ENCODE results near the gene KCTD17. TPM values are rescaled to one million over a fixed set of nuclear protein-coding genes. Genes with fewer than 3 reads are reported as not detected.
A peak's percentile ranks its signal among the peaks of the same experiment; 100 is the strongest.

Gene KCTD17
- total RNA-seq, 2 donors from 2014 or later: 3.6 to 8.3 TPM

DNA sequence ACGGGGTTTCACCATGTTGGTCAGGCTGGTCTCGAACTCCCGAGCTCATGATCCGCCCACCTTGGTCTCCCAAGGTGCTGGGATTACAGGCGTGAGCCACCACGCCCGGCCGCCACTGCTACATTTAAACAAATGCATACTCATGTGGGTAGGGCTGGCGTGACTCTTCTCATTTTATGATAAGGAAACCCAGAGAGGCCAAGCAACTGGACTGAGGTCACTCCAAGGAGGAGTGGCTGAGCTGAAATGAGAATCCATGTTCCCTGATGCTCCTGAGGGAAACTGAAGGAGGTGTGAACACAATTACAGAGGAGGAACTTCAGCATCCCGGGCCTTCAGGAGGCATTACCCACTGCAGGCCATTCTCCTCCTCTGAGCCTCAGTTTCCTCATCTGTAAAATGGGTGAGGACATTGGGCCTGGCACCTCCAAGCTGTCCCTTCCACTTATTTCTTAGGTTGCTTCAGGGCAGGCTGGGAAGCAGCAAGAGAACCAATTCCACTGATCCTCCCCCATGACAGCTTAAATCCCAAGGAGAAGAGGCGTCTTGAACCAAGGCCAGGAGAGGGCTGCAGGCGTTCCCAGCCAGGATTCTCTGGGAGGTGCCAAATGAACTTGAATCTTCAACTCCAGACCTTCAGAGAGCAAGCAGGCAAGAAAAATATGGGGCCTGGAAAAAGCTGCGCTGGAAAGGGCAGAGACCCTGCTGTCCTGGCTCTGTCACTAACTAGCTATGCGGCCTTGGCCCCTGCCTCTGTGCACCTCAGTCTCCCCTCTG is 35.2 kb upstream of the KCTD17 start:
- Histone ChIP-seq H3K27ac (peak overlapping the region in 2 of 4 donors; percentile 2), H3K9me3 (no peaks in the 10 kb centered on the region), H3K27me3 (no peaks in the 10 kb centered on the region), H3K4me3 (no peak overlapping the region), H3K4me1 (peaks cover 61% of the 10 kb centered on the region), H3K36me3 (replicated peaks in 1 of 2; ENCODE audit: insufficient read depth in 1 of 2, low read depth in 2 of 2) (no peaks in the 10 kb centered on the region)
- TF ChIP-seq, protein P1, sequence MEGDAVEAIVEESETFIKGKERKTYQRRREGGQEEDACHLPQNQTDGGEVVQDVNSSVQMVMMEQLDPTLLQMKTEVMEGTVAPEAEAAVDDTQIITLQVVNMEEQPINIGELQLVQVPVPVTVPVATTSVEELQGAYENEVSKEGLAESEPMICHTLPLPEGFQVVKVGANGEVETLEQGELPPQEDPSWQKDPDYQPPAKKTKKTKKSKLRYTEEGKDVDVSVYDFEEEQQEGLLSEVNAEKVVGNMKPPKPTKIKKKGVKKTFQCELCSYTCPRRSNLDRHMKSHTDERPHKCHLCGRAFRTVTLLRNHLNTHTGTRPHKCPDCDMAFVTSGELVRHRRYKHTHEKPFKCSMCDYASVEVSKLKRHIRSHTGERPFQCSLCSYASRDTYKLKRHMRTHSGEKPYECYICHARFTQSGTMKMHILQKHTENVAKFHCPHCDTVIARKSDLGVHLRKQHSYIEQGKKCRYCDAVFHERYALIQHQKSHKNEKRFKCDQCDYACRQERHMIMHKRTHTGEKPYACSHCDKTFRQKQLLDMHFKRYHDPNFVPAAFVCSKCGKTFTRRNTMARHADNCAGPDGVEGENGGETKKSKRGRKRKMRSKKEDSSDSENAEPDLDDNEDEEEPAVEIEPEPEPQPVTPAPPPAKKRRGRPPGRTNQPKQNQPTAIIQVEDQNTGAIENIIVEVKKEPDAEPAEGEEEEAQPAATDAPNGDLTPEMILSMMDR (IDR thresholded peaks at IDR 0.05): no peak
- TF ChIP-seq POLR2A (IDR thresholded peaks at IDR 0.05): no peak
- intact Hi-C loops (cut with DNase I): no loop called here
- DNase-seq: no peak
- no peak for ATAC-seq
- 86 to 87% methylated on average over 14 of the region's 14 CpGs for WGBS, 2 donors

DNA sequence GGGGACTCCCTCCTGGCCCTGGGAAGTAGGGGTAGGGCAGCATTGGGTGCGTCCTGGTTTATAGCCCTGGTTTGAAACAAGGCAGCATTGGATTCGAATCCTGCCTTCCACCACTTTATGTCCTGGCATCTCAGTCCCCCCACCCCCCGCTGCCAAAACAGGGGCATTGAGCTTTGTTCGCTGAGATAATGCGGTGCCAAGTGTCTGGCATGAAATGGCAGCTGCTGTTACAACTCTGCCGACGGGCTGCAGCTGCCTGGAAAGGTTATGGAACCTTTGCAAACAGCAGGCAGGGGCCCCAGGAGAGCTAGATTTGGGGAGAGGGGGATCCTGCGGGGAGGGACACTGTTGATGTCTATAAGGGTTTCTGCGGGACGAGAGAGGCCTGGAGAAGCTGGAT is 34.2 kb upstream of the KCTD17 start:
- H3K9me3 ChIP-seq: no peaks in the 10 kb centered on the region
- H3K27me3 ChIP-seq: no peaks in the 10 kb centered on the region
- peak overlapping the region in 2 of 4 donors; percentile 93 to 95 for H3K27ac ChIP-seq
- H3K4me3 ChIP-seq: no peak overlapping the region
- ATAC-seq: no peak
- DNase-seq: peak in 2 of 4 donors; percentile 26 to 55
- H3K4me1 ChIP-seq: peaks cover 64% of the 10 kb centered on the region
- WGBS, 2 donors: 32 to 35% methylated on average over 8 to 10 of the region's 10 CpGs
- intact Hi-C loops (cut with DNase I): no loop called here
- H3K36me3 ChIP-seq (replicated peaks in 1 of 2; ENCODE audit: insufficient read depth in 1 of 2, low read depth in 2 of 2): no peaks in the 10 kb centered on the region
- no peak for TF ChIP-seq POLR2A (IDR thresholded peaks at IDR 0.05)
- TF ChIP-seq, protein P1 (IDR thresholded peaks at IDR 0.05): no peak

DNA sequence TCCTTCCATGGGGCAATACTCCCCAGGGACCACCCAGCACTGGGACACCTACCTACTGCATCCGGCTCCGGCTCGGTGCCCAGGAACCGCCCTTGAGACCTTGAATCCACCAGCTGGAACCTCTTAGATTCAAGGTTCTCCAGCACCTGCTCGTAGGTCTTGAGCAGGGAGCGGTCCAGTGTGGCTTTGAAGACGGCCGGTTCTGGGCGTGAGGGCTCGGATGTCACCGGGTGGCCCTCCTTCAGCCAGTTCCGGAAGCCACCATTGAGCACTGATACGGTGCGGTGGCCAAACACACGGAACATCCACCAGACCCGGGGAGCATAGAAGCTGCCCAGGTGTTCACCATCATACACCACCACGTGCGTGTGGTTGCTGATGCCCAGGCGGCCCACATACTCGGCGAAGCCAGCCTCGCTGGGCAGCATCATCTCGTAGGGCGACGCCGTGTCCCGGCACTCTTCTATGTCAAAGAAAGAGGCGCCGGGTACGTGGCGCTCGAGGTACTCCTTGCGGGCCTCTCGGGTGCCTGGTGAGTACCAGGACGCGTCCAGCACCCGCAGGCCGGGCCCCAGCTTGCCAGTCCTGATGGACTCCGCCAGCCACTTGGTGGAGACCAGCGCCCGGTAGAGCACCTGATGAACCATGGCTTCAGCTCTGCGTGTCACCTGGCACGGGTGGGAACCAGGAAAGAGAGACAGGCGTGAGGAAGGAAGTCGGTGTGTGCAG is 33.3 kb upstream of the KCTD17 start:
- intact Hi-C loops (cut with DNase I): no loop called here
- peaks cover 68% of the 10 kb centered on the region for H3K4me1 ChIP-seq
- H3K9me3 ChIP-seq: no peaks in the 10 kb centered on the region
- H3K4me3 ChIP-seq: peak overlapping the region; percentile 64 to 97
- peak overlapping the region; percentile 93 to 96 (median 94) for H3K27ac ChIP-seq
- TF ChIP-seq POLR2A (IDR thresholded peaks at IDR 0.05): no peak
- TF ChIP-seq, protein P1 (IDR thresholded peaks at IDR 0.05): no peak
- 29 to 36% methylated on average over 10 to 45 of the region's 45 CpGs for WGBS, 2 donors
- ATAC-seq (no peak), DNase-seq (peak in 3 of 4 donors; percentile 25 to 38 (median 38))
- H3K27me3 ChIP-seq: no peaks in the 10 kb centered on the region
- H3K36me3 ChIP-seq (replicated peaks in 1 of 2; ENCODE audit: insufficient read depth in 1 of 2, low read depth in 2 of 2): no peaks in the 10 kb centered on the region

DNA sequence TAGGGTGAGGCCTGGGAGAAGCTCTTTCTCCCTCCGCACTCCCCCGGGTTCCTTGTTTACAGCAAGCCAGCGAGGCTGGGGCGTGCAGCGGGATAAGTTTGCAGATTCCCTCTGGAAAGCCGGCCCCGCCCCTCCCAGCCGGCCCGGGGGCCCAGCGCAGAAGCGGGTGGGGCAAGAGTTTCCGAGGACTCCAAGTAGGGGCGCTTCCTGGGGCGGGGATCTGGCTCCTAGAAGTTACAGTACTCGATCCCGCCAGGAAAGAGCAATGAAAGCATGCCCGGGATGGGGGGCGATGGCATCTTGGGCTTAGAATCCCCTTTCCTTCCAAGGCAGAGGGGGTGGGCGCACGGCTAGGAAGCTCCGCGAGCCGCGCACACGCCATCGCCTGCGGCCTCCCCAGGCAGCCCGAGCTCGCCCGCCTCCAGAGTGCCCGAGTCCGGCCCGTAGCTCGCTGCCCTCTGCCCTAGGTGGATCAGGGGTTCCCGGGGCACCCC is 32.7 kb upstream of the KCTD17 start:
- TF ChIP-seq, protein P1 (IDR thresholded peaks at IDR 0.05): no peak
- TF ChIP-seq POLR2A (IDR thresholded peaks at IDR 0.05): peak in 1 of 3 donors; percentile 21
- intact Hi-C loops (cut with DNase I): no loop called here
- ATAC-seq (peak; percentile 24), DNase-seq (peak; percentile 51 to 65 (median 55))
- Histone ChIP-seq H3K27ac (peak overlapping the region; percentile 93 to 96 (median 94)), H3K4me3 (peak overlapping the region; percentile 64 to 97), H3K4me1 (peaks cover 75% of the 10 kb centered on the region), H3K27me3 (no peaks in the 10 kb centered on the region), H3K36me3 (replicated peaks in 1 of 2; ENCODE audit: insufficient read depth in 1 of 2, low read depth in 2 of 2) (no peaks in the 10 kb centered on the region), H3K9me3 (no peaks in the 10 kb centered on the region)
- 0% methylated on average over 3 to 35 of the region's 35 CpGs for WGBS, 2 donors
